Activated CD8-positive, alpha-beta memory T cell treated with anti-CD3 and anti-CD28 coated beads for 48 hours (primary cell): ENCODE results near the gene ATN1.

Experiments used
- DNase-seq, 3 experiments: peaks; one replicate each; pipeline ENCODE4 v3.0.0-alpha.2; 2020; ENCODE audit warnings: low read depth in 2 of 3, low spot score in 2 of 3

Gene ATN1

DNA sequence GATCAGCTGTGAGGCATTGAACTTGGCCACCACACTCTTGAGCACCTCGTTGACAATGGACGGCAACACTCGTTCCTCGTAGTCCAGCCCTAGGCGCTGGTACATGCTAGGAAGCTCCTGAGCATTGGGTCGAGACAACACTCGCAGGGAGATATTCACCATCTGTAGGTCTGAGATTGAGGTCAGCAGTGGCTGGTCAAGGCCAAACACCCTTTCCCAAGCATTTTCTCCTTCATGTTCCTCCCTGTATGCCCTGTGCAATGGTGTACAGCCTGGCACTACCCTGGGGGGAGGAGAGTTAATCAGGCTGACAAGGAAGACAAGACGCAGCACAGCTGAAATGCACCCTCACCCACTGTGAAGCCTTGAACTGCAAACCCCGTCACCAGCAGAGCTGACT, 40.7 kb downstream of the ATN1 start:
- no peak for DNase-seq

GRCh38 chr12:6970096-6970527, 42.4 kb downstream of the ATN1 start:
- no peak for DNase-seq

DNA sequence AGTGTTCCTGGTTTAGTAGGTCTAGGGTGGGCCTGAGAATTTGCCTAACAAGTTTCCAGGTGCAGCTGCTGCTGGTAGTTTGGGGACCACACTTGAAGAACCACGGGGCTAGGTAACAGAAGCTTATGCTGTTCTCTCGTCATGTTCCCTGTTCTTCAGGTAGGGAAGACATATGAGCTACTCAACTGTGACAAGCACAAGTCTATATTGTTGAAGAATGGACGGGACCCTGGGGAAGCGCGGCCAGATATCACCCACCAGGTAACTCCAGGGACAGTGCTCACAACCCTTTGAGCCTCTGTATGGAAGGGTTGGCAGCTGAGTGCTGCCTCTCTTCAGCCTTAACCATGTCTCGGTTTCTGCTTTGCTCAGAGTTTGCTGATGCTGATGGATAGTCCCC, 46.4 kb downstream of the ATN1 start:
- DNase-seq, result no peak

GRCh38 chr12:6975297-6976032, 47.7 kb downstream of the ATN1 start:
- no peak for DNase-seq

- no peak for DNase-seq
Observed at GRCh38 chr12:6977653-6978052, 49.9 kb downstream of the ATN1 start.

DNA sequence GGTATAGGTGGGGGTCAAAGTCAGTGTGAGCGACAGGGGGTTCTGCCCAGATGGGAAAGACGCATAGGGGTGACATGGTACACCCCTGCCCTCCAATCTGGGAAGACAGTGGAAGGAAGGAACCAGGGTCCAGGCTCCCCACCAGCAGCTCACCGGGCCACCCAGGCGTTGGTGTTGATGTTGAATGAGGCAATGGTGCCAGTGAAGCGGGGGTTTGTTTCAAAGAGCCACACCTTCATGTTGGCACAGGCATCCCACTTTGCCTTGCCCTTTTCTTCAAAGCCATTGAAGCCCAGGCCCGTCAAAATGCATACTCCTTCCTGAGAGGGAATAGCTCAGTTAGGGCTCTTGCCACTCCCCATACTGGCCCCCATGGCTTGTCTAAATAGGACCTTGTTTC, 50.4 kb downstream of the ATN1 start:
- no peak for DNase-seq

GRCh38 chr12:6978611-6979011, 50.9 kb downstream of the ATN1 start:
- no peak for DNase-seq

DNA sequence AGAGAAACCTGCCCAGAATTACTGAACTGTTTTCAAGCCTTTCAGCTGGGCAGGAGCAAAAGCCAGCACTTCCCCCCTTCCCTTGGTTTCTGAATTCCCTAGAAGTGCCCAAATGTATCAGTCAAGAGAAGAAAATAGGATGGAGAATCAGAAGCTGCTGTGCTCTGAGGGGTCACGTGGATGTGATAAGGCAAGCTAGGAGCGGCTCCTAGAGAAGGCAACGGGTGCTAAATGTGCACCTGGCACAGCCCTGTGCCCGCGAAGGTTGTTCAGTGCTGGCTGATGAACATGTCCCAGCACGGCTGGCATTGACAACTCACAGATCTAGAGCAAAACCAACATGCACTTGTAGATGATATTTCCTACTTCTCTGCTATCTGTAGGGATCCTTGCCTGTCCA, 51.3 kb downstream of the ATN1 start:
- DNase-seq, result no peak

GRCh38 chr12:6979453-6979852, 51.7 kb downstream of the ATN1 start:
- DNase-seq, result no peak

GRCh38 chr12:6980075-6980474, 52.3 kb downstream of the ATN1 start:
- DNase-seq, result no peak

- DNase-seq, result no peak
Observed at GRCh38 chr12:6980740-6981139, 53.0 kb downstream of the ATN1 start.

GRCh38 chr12:6981152-6982052, 53.6 kb downstream of the ATN1 start:
- no peak for DNase-seq

DNA sequence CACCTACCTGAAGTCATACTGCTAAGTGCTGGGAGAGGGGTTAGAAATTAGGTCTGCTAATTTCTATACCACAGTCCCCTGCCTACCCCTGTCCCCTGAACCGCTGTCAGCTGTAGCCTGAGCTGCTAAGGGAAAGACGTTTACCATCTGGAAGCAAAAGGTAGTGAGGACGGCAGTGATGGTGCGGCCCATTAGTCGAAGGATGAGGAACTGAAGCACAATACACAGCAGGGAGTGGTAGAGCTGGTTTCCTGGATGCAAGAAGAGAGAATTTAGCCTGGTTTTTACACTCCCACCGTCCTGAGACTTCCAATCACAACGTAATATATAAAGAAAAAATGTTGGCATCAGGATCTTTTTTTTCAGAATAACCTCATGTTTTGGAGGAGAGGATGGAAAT, 54.8 kb downstream of the ATN1 start:
- DNase-seq, result no peak

DNA sequence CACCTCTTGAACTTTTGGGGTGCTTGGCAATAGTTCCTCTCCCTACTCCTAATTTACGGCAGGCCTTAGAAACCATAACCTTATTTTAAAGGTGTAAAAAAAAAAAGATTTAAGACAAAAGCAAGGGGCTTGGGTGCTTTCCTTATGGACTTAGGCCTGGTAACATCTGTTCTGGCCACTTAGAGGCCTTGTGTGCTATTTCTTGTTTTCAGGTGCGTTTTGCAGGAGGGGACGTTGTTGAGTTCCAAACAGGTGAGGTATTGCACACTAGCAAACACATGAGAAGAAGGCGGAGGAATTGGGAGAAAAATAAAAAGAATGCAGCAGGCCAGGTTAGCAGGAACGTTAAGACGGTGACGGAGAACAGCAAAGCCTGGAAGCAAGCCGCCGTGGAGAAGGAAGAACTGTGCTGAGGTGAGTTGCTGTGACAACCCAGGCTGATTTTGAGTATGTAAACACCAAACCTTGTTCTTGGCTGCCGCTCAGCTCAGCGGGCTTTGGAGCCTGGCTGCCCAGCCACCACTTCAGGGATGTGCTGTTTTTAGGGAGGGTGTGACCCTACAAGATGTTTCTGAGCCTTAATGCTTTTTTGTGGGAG, 60.3 kb downstream of the ATN1 start:
- DNase-seq, result no peak
